GM23338 (cell line): ENCODE results near the gene PRELID3B. TPM values are rescaled to one million over a fixed set of nuclear protein-coding genes. Genes with fewer than 3 reads are reported as not detected.

Experiments used
- ATAC-seq: fragments of 200-7000 bp; cut with Tn5 transposase; 3 replicates; pipeline ENCODE4 v1.9.1; 2020
- DNase-seq: peaks from one replicate; pipeline ENCODE4 v3.0.0-alpha.2; 2015; ENCODE audit warnings: low spot score
- H2AFZ ChIP-seq: fragments of 200-600 bp; sonication (generic); 2 replicates; pipeline ENCODE4 v1.8.0; 2016; ENCODE audit warnings: antibody characterized with exemption, mild to moderate bottlenecking, moderate library complexity
- H3F3A ChIP-seq: fragments of 200-600 bp; sonication (generic); replicated peaks from 2 replicates; pipeline ENCODE4 v1.8.0; 2017; ENCODE audit warnings: antibody characterized with exemption, mixed run types, low read depth
- H3K27ac ChIP-seq: fragments of 200-600 bp; sonication (generic); 2 replicates; pipeline ENCODE4 v1.6.1; 2016; ENCODE audit warnings: low read depth
- H3K27me3 ChIP-seq: fragments of 200-600 bp; sonication (generic); 2 replicates; pipeline ENCODE4 v1.8.0; 2016; ENCODE audit warnings: mild to moderate bottlenecking, mixed run types, moderate library complexity; ENCODE audit not compliant: insufficient read depth
- H3K36me3 ChIP-seq: fragments of 200-600 bp; sonication (generic); 2 replicates; pipeline ENCODE4 v1.8.0; 2016; ENCODE audit warnings: mild to moderate bottlenecking; ENCODE audit not compliant: insufficient read depth
- H3K4me1 ChIP-seq: fragments of 200-600 bp; sonication (generic); 2 replicates; pipeline ENCODE4 v1.8.0; 2016; ENCODE audit warnings: mild to moderate bottlenecking, moderate library complexity; ENCODE audit not compliant: insufficient read depth
- H3K4me2 ChIP-seq: fragments of 200-600 bp; sonication (generic); 2 replicates; pipeline ENCODE4 v1.7.1; 2017; ENCODE audit warnings: mixed run types
- H3K4me3 ChIP-seq: fragments of 200-600 bp; sonication (generic); 2 replicates; pipeline ENCODE4 v1.6.1; 2016; ENCODE audit warnings: mixed run types
- H3K79me2 ChIP-seq: fragments of 200-600 bp; sonication (generic); replicated peaks from 2 replicates; pipeline ENCODE4 v1.8.0; 2017; ENCODE audit warnings: mild to moderate bottlenecking; ENCODE audit not compliant: insufficient read depth
- H3K9me2 ChIP-seq: fragments of 200-600 bp; sonication (generic); 2 replicates; pipeline ENCODE4 v1.8.0; 2017; ENCODE audit not compliant: insufficient read depth
- H4K20me1 ChIP-seq: fragments of 200-600 bp; sonication (generic); replicated peaks from 2 replicates; pipeline ENCODE4 v1.8.0; 2017; ENCODE audit warnings: mild to moderate bottlenecking; ENCODE audit not compliant: insufficient read depth
- H3K27ac Mint-ChIP-seq: 2 replicates; pipeline ENCODE4 v1.8.0; 2020; ENCODE audit warnings: inconsistent platforms, mild to moderate bottlenecking, moderate library complexity, mixed read lengths
- H3K27me3 Mint-ChIP-seq: 3 replicates; pipeline ENCODE4 v1.8.0; 2022; ENCODE audit warnings: low read depth, mild to moderate bottlenecking, moderate library complexity, mixed read lengths, inconsistent platforms; ENCODE audit not compliant: insufficient read depth, poor library complexity
- H3K36me3 Mint-ChIP-seq: 3 replicates; pipeline ENCODE4 v1.8.0; 2021; ENCODE audit warnings: low read depth, mild to moderate bottlenecking, inconsistent platforms, moderate library complexity, mixed read lengths
- H3K4me1 Mint-ChIP-seq: 3 replicates; pipeline ENCODE4 v1.8.0; 2020; ENCODE audit warnings: mild to moderate bottlenecking, inconsistent platforms, mixed read lengths
- H3K4me3 Mint-ChIP-seq: 3 replicates; pipeline ENCODE4 v1.8.0; 2021; ENCODE audit warnings: moderate library complexity, mild to moderate bottlenecking, inconsistent platforms, mixed read lengths
- H3K9me3 Mint-ChIP-seq: 3 replicates; pipeline ENCODE4 v1.8.0; 2020; ENCODE audit warnings: moderate library complexity, mild to moderate bottlenecking, inconsistent platforms, mixed read lengths
- EZH2 ChIP-seq: fragments of 200-600 bp; sonication (generic); IDR thresholded peaks from one replicate; pipeline ENCODE4 v1.8.0; 2017; ENCODE audit warnings: antibody characterized with exemption, mild to moderate bottlenecking, low read depth; ENCODE audit not compliant: unreplicated experiment
- POLR2AphosphoS5 ChIP-seq: IDR thresholded peaks from 2 replicates; pipeline ENCODE4 v1.6.1; 2016; ENCODE audit warnings: antibody characterized with exemption, low read depth
- polyA plus RNA-seq: library from polyadenylated mRNA; unstranded; fragments of >200 nt; fragmentation: Nextera tagmentation; extraction: Ambion mirVana; gene quantifications from 2 replicates; pipeline ENCODE4 v1.2.1, GENCODE V29; 2016
- total RNA-seq: library from RNA; depleted of rRNA; stranded (reverse); fragments of >200 nt; shearing (Covaris generic); gene quantifications from 2 replicates; pipeline ENCODE4 v1.2.3, GENCODE V29; 2014
- TF ChIP-seq, protein P1 (sequence below): fragments of 250-450 bp; sonication (Bioruptor Pico); IDR thresholded peaks from 2 replicates; pipeline ENCODE4 v1.5.0; 2020; ENCODE audit warnings: mild to moderate bottlenecking, moderate library complexity
- TF ChIP-seq, protein P2 (sequence below), 2 experiments: fragments of 200-600 bp in 1 of 2; sonication (generic) in 1 of 2; conservative IDR thresholded peaks; 2 replicates each; pipeline versions ENCODE4 v1.5.1 to v1.6.1; 2016 to 2017; ENCODE audit warnings: antibody characterized with exemption in 2 of 2, low read depth in 2 of 2, mild to moderate bottlenecking in 2 of 2, moderate library complexity in 1 of 2

PRELID3B gene
- total and polyA plus RNA-seq, 2 experiments from 2014 or later, result 42.7 to 43.6 TPM

DNA sequence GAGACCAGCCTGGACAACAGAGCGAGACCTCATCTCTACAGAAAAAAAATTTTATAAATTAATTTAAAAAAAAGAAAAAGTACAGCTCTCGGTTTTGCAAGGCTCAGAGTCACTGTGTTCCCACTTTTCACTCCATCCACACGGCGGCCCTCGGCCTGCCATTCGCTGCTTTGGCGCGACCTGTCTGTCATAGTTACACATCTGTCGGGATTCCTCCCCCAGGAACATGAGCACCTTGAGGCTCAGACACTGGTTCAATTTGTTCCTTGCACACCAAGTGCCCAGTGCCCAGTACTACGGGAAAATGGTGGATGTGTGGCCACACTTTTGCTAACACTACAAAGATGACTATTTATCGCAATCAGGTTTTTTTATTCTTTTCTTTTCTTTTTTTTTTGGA is 43.9 kb downstream of the PRELID3B start (continued):
- TF ChIP-seq, protein P1, sequence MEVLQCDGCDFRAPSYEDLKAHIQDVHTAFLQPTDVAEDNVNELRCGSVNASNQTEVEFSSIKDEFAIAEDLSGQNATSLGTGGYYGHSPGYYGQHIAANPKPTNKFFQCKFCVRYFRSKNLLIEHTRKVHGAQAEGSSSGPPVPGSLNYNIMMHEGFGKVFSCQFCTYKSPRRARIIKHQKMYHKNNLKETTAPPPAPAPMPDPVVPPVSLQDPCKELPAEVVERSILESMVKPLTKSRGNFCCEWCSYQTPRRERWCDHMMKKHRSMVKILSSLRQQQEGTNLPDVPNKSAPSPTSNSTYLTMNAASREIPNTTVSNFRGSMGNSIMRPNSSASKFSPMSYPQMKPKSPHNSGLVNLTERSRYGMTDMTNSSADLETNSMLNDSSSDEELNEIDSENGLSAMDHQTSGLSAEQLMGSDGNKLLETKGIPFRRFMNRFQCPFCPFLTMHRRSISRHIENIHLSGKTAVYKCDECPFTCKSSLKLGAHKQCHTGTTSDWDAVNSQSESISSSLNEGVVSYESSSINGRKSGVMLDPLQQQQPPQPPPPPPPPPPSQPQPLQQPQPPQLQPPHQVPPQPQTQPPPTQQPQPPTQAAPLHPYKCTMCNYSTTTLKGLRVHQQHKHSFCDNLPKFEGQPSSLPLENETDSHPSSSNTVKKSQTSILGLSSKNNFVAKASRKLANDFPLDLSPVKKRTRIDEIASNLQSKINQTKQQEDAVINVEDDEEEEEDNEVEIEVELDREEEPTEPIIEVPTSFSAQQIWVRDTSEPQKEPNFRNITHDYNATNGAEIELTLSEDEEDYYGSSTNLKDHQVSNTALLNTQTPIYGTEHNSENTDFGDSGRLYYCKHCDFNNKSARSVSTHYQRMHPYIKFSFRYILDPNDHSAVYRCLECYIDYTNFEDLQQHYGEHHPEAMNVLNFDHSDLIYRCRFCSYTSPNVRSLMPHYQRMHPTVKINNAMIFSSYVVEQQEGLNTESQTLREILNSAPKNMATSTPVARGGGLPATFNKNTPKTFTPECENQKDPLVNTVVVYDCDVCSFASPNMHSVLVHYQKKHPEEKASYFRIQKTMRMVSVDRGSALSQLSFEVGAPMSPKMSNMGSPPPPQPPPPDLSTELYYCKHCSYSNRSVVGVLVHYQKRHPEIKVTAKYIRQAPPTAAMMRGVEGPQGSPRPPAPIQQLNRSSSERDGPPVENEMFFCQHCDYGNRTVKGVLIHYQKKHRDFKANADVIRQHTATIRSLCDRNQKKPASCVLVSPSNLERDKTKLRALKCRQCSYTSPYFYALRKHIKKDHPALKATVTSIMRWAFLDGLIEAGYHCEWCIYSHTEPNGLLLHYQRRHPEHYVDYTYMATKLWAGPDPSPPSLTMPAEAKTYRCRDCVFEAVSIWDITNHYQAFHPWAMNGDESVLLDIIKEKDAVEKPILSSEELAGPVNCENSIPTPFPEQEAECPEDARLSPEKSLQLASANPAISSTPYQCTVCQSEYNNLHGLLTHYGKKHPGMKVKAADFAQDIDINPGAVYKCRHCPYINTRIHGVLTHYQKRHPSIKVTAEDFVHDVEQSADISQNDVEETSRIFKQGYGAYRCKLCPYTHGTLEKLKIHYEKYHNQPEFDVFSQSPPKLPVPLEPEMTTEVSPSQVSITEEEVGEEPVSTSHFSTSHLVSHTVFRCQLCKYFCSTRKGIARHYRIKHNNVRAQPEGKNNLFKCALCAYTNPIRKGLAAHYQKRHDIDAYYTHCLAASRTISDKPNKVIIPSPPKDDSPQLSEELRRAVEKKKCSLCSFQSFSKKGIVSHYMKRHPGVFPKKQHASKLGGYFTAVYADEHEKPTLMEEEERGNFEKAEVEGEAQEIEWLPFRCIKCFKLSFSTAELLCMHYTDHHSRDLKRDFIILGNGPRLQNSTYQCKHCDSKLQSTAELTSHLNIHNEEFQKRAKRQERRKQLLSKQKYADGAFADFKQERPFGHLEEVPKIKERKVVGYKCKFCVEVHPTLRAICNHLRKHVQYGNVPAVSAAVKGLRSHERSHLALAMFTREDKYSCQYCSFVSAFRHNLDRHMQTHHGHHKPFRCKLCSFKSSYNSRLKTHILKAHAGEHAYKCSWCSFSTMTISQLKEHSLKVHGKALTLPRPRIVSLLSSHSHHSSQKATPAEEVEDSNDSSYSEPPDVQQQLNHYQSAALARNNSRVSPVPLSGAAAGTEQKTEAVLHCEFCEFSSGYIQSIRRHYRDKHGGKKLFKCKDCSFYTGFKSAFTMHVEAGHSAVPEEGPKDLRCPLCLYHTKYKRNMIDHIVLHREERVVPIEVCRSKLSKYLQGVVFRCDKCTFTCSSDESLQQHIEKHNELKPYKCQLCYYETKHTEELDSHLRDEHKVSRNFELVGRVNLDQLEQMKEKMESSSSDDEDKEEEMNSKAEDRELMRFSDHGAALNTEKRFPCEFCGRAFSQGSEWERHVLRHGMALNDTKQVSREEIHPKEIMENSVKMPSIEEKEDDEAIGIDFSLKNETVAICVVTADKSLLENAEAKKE (CRISPR knock-in tag), result no peak
- no peak for TF ChIP-seq EZH2

DNA sequence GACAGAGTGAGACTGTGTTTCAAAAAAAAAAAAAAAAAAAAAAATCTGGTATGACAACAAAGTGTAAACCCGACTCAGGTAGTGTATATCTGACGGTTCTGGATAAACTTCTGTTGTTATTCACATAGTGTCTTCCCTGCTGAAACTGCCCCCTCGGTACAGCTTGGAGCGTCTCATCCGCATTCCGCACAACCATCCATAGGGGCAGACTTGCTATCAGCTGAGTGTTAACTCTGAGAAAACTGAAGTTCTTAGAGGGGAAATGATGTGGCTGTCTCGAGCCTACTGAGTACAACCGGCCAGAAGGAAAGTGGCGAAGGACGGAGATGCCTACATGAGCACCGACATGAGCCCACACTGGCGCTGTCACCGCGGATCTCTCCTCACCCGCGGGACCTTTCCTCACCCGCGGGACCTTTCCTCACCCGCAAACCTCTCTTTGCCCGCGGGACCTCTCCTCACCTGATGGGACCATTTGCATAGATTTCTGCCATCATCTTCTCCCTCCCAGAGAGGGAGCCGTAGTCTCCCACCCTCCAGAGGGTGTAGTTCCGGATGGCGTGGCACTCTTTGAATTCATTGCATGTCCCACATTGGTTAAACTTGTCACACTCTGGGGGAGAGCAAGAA is 45.3 kb downstream of the PRELID3B start:
- H3K27me3 ChIP-seq, result no peaks in the 10 kb centered on the region
- no peak overlapping the region for H3K4me3 ChIP-seq
- no peak overlapping the region for H3K4me2 ChIP-seq
- Mint-ChIP-seq H3K36me3 (peaks cover 54% of the 10 kb centered on the region), H3K4me3 (no peak overlapping the region), H3K27me3 (peaks cover 8% of the 10 kb centered on the region), H3K27ac (no peak overlapping the region), H3K9me3 (no peaks in the 10 kb centered on the region), H3K4me1 (no peaks in the 10 kb centered on the region)
- peak; percentile 44 for ATAC-seq
- DNase-seq, result peak; percentile 23
- H4K20me1 ChIP-seq, result no peaks in the 10 kb centered on the region; the same call in 1 of the 2 replicates
- H3K27ac ChIP-seq, result no peak overlapping the region
- peaks cover 30% of the 10 kb centered on the region; the same call in 1 of the 2 replicates for H3K36me3 ChIP-seq
- H3K79me2 ChIP-seq, result no peaks in the 10 kb centered on the region
- peaks cover 4% of the 10 kb centered on the region; the same call in 1 of the 2 replicates for H3F3A ChIP-seq
- H3K9me2 ChIP-seq, result no peaks in the 10 kb centered on the region
- no peak overlapping the region for H2AFZ ChIP-seq
- TF ChIP-seq, protein P2, sequence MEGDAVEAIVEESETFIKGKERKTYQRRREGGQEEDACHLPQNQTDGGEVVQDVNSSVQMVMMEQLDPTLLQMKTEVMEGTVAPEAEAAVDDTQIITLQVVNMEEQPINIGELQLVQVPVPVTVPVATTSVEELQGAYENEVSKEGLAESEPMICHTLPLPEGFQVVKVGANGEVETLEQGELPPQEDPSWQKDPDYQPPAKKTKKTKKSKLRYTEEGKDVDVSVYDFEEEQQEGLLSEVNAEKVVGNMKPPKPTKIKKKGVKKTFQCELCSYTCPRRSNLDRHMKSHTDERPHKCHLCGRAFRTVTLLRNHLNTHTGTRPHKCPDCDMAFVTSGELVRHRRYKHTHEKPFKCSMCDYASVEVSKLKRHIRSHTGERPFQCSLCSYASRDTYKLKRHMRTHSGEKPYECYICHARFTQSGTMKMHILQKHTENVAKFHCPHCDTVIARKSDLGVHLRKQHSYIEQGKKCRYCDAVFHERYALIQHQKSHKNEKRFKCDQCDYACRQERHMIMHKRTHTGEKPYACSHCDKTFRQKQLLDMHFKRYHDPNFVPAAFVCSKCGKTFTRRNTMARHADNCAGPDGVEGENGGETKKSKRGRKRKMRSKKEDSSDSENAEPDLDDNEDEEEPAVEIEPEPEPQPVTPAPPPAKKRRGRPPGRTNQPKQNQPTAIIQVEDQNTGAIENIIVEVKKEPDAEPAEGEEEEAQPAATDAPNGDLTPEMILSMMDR (conservative IDR thresholded peaks at IDR 0.05; ENCODE audit: low read depth in 2 of 2), result 0 out of 4 replicates have a peak, but pooled peaks of 1 of the 2 experiments have one; percentile 5
- TF ChIP-seq, protein P1 (CRISPR knock-in tag), result no peak
- TF ChIP-seq POLR2AphosphoS5, result no peak
- H3K4me1 ChIP-seq, result no peaks in the 10 kb centered on the region
